ENCODE data around the gene OR5K4. TPM values are rescaled to one million over a fixed set of nuclear protein-coding genes. Genes with fewer than 3 reads are reported as not detected.

OR5K4 gene
- total and polyA plus RNA-seq, 2 of the 4 experiments (the other 2 are of a cell fraction) = not detected

GRCh38 chr3:98329392-98330124 lies 24.1 kb upstream of the OR5K4 start:
- CTCF ChIA-PET = interaction anchor here (2.8 kb wide), 1 partner anchor 290 kb away, joined by 16 read pairs; no protein-coding TSS in a partner anchor
- Histone ChIP-seq H2AK5ac (ENCODE audit: low read depth, low read length) (no peak overlapping the region), H4K8ac (ENCODE audit: low read depth in 2 of 2, low read length in 2 of 2) (no peak overlapping the region), H2BK120ac (ENCODE audit: low read depth, low read length) (no peak overlapping the region), H3K23ac (ENCODE audit: low read depth, low read length) (no peak overlapping the region), H3K79me1 (ENCODE audit: low read depth in 1 of 2, low read length in 2 of 2) (no peaks in the 10 kb centered on the region), H3K36me3 (ENCODE audit: control insufficient read depth, insufficient read depth, low read length) (no peaks in the 10 kb centered on the region), H3K9me1 (ENCODE audit: insufficient read depth, low read length) (no peaks in the 10 kb centered on the region), H3K56ac (ENCODE audit: extremely low read depth, insufficient read depth, low read length) (no peak overlapping the region), H3K4me2 (ENCODE audit: low read depth, low read length) (no peak overlapping the region), H3K27ac (ENCODE audit: insufficient read depth, low read length) (no peak overlapping the region), H2BK5ac (ENCODE audit: low read depth, low read length, poor library complexity, severe bottlenecking) (no peak overlapping the region), H2AFZ (replicated peaks; ENCODE audit: low read length, poor library complexity) (peak overlapping the region; percentile 35), H4K20me1 (ENCODE audit: insufficient read depth, low read length) (no peaks in the 10 kb centered on the region), H2AK9ac (replicated peaks; ENCODE audit: low read depth, low read length, poor library complexity) (no peak overlapping the region), H3K9me3 (ENCODE audit: control insufficient read depth, insufficient read depth, low read length) (no peaks in the 10 kb centered on the region), H3K4me1 (ENCODE audit: control insufficient read depth, insufficient read depth, low read length) (no peaks in the 10 kb centered on the region), H3K18ac (ENCODE audit: low read depth, low read length) (no peak overlapping the region), H3K4ac (ENCODE audit: low read depth, low read length) (no peak overlapping the region), H3K14ac (replicated peaks; ENCODE audit: low read depth, low read length) (no peak overlapping the region), H3K9ac (ENCODE audit: low read depth, low read length) (no peak overlapping the region), H2BK15ac (ENCODE audit: low read depth, low read length) (no peak overlapping the region), H4K91ac (ENCODE audit: insufficient read depth, low read depth, low read length) (no peak overlapping the region), H3K27me3 (ENCODE audit: control insufficient read depth, insufficient read depth, low read length) (peaks cover 3% of the 10 kb centered on the region; the same call in 1 of the 2 replicates), H2BK20ac (ENCODE audit: low read depth, low read length) (no peak overlapping the region), H4K5ac (ENCODE audit: low read depth, low read length) (no peak overlapping the region), H3K4me3 (ENCODE audit: insufficient read depth, low read depth, low read length) (no peak overlapping the region)
- WGBS, 2 experiments (ENCODE audit: extremely low coverage in 2 of 2, insufficient read length in 1 of 2) = 0% methylated on average over 2 of the region's 6 CpGs; no CpG with 5 or more reads in 1 of the 2 experiments
- peak; percentile 51 for DNase-seq
- intact Hi-C loops (cut with micrococcal nuclease) = loop anchor here (1.0 to 10.0 kb wide), 3 partner anchors 141 to 535 kb away; no protein-coding TSS in a partner anchor
- dilution Hi-C loops (cut with HindIII; ENCODE audit: low sequenced_read_pairs, unreplicated experiment) = loop anchor here (25.0 kb wide), 1 partner anchor 292 kb away; the partner anchor contains the start of gene GABRR3
- TF ChIP-seq RAD21 (IDR thresholded peaks at IDR 0.05; ENCODE audit: low read length) = peak; percentile 62
- peak; percentile 75 for TF ChIP-seq CTCF (conservative IDR thresholded peaks at IDR 0.05; ENCODE audit: low read depth, low read length)
- TF ChIP-seq USF2 (IDR thresholded peaks at IDR 0.05; ENCODE audit: low read depth, low read length) = no peak
- TF ChIP-seq NFE2L2 (IDR thresholded peaks at IDR 0.05; ENCODE audit: low read depth, low read length) = no peak
- TF ChIP-seq MAFK (IDR thresholded peaks at IDR 0.05; ENCODE audit: low read depth, low read length) = no peak
- TF ChIP-seq SMC3 (IDR thresholded peaks at IDR 0.05; ENCODE audit: low read depth, low read length) = peak; percentile 75
- POLR2A ChIA-PET (ENCODE audit: unreplicated experiment) = no interaction called here
- BruUV-seq (replicated peaks) = no TSS peak
- ATAC-seq (ENCODE audit: low read depth) = peak; percentile 93
- in situ Hi-C loops (cut with MboI; ENCODE audit: low sequenced_read_pairs) = loop anchor here (5.0 to 25.0 kb wide), 3 partner anchors 233 to 542 kb away; no protein-coding TSS in a partner anchor

All from IMR-90 (cell line).